GM19397 (cell line): Measurements from ENCODE around the gene LTB.

Experiments
- ATAC-seq: cut with Tn5 transposase; IDR thresholded peaks from one replicate; pipeline ENCODE4 v1.9.1; 2021; ENCODE audit warnings: mild to moderate bottlenecking, moderate library complexity; ENCODE audit not compliant: unreplicated experiment

Gene LTB

DNA sequence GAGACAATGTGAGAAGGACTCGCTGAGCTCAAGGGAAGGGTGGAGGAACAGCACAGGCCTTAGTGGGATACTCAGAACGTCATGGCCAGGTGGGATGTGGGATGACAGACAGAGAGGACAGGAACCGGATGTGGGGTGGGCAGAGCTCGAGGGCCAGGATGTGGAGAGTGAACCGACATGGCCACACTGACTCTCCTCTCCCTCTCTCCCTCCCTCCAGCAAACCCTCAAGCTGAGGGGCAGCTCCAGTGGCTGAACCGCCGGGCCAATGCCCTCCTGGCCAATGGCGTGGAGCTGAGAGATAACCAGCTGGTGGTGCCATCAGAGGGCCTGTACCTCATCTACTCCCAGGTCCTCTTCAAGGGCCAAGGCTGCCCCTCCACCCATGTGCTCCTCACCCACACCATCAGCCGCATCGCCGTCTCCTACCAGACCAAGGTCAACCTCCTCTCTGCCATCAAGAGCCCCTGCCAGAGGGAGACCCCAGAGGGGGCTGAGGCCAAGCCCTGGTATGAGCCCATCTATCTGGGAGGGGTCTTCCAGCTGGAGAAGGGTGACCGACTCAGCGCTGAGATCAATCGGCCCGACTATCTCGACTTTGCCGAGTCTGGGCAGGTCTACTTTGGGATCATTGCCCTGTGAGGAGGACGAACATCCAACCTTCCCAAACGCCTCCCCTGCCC, 5.2 kb downstream of the LTB start:
- no peak for ATAC-seq

DNA sequence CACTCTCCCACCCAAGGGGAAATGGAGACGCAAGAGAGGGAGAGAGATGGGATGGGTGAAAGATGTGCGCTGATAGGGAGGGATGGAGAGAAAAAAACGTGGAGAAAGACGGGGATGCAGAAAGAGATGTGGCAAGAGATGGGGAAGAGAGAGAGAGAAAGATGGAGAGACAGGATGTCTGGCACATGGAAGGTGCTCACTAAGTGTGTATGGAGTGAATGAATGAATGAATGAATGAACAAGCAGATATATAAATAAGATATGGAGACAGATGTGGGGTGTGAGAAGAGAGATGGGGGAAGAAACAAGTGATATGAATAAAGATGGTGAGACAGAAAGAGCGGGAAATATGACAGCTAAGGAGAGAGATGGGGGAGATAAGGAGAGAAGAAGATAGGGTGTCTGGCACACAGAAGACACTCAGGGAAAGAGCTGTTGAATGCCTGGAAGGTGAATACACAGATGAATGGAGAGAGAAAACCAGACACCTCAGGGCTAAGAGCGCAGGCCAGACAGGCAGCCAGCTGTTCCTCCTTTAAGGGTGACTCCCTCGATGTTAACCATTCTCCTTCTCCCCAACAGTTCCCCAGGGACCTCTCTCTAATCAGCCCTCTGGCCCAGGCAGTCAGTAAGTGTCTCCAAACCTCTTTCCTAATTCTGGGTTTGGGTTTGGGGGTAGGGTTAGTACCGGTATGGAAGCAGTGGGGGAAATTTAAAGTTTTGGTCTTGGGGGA, 6.1 kb downstream of the LTB start:
- no peak for ATAC-seq

DNA sequence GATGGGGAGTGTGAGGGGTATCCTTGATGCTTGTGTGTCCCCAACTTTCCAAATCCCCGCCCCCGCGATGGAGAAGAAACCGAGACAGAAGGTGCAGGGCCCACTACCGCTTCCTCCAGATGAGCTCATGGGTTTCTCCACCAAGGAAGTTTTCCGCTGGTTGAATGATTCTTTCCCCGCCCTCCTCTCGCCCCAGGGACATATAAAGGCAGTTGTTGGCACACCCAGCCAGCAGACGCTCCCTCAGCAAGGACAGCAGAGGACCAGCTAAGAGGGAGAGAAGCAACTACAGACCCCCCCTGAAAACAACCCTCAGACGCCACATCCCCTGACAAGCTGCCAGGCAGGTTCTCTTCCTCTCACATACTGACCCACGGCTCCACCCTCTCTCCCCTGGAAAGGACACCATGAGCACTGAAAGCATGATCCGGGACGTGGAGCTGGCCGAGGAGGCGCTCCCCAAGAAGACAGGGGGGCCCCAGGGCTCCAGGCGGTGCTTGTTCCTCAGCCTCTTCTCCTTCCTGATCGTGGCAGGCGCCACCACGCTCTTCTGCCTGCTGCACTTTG, 6.8 kb downstream of the LTB start, which contains the start of gene TNF:
Gene TNF, plus strand, starts transcription at position 231 of the 567 bp plus-strand sequence. Its CDS starts 177 bp downstream, at position 408.
- ATAC-seq, result no peak

DNA sequence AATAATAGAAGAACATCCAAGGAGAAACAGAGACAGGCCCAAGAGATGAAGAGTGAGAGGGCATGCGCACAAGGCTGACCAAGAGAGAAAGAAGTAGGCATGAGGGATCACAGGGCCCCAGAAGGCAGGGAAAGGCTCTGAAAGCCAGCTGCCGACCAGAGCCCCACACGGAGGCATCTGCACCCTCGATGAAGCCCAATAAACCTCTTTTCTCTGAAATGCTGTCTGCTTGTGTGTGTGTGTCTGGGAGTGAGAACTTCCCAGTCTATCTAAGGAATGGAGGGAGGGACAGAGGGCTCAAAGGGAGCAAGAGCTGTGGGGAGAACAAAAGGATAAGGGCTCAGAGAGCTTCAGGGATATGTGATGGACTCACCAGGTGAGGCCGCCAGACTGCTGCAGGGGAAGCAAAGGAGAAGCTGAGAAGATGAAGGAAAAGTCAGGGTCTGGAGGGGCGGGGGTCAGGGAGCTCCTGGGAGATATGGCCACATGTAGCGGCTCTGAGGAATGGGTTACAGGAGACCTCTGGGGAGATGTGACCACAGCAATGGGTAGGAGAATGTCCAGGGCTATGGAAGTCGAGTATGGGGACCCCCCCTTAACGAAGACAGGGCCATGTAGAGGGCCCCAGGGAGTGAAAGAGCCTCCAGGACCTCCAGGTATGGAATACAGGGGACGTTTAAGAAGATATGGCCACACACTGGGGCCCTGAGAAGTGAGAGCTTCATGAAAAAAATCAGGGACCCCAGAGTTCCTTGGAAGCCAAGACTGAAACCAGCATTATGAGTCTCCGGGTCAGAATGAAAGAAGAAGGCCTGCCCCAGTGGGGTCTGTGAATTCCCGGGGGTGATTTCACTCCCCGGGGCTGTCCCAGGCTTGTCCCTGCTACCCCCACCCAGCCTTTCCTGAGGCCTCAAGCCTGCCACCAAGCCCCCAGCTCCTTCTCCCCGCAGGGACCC, 7.8 kb downstream of the LTB start:
- ATAC-seq, result no peak

DNA sequence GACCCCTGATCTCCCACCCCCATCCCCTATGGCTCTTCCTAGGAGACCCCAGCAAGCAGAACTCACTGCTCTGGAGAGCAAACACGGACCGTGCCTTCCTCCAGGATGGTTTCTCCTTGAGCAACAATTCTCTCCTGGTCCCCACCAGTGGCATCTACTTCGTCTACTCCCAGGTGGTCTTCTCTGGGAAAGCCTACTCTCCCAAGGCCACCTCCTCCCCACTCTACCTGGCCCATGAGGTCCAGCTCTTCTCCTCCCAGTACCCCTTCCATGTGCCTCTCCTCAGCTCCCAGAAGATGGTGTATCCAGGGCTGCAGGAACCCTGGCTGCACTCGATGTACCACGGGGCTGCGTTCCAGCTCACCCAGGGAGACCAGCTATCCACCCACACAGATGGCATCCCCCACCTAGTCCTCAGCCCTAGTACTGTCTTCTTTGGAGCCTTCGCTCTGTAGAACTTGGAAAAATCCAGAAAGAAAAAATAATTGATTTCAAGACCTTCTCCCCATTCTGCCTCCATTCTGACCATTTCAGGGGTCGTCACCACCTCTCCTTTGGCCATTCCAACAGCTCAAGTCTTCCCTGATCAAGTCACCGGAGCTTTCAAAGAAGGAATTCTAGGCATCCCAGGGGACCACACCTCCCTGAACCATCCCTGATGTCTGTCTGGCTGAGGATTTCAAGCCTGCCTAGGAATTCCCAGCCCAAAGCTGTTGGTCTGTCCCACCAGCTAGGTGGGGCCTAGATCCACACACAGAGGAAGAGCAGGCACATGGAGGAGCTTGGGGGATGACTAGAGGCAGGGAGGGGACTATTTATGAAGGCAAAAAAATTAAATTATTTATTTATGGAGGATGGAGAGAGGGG, 8.8 kb downstream of the LTB start:
- ATAC-seq, result no peak

DNA sequence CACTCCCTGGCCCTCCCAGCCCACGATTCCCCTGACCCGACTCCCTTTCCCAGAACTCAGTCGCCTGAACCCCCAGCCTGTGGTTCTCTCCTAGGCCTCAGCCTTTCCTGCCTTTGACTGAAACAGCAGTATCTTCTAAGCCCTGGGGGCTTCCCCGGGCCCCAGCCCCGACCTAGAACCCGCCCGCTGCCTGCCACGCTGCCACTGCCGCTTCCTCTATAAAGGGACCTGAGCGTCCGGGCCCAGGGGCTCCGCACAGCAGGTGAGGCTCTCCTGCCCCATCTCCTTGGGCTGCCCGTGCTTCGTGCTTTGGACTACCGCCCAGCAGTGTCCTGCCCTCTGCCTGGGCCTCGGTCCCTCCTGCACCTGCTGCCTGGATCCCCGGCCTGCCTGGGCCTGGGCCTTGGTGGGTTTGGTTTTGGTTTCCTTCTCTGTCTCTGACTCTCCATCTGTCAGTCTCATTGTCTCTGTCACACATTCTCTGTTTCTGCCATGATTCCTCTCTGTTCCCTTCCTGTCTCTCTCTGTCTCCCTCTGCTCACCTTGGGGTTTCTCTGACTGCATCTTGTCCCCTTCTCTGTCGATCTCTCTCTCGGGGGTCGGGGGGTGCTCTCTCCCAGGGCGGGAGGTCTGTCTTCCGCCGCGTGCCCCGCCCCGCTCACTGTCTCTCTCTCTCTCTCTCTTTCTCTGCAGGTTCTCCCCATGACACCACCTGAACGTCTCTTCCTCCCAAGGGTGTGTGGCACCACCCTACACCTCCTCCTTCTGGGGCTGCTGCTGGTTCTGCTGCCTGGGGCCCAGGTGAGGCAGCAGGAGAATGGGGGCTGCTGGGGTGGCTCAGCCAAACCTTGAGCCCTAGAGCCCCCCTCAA, 9.9 kb downstream of the LTB start, which contains the start of gene LTA:
Gene LTA, plus strand, starts transcription at position 249 of the 871 bp plus-strand sequence. Its CDS starts 454 bp downstream, at position 703.
- peak; percentile 42 for ATAC-seq

DNA sequence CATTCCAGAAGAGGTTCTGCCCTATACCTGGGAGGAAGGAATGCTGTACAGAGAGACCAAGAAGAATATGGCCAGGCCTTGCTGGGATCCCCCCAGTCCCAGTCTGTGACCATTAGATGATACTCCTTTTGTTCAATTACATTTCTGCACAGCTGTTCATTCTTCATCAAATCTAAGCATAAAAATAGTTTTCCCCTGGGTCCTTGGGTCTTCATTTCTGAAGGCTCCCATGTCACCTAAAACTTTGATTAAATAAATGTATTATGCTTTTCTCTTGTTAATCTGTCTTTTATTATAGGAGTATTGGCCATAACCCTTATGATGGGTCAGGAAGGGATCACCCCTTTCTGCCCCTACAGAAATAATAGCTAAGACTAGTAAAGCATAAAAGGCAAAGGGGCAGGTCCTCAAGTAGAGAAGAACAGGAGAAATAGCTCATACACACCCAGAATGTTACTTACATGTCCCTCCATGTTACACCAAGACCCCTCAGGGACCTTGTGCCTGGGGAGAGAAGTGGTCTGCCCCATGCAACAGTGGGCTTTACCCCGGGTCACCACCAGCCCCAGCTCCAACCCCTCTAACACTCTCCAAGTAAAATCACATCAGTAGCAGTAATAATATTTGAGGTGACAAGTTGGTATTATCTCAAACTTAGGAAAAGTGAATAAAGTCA, 12.2 kb downstream of the LTB start:
- ATAC-seq, result no peak

DNA sequence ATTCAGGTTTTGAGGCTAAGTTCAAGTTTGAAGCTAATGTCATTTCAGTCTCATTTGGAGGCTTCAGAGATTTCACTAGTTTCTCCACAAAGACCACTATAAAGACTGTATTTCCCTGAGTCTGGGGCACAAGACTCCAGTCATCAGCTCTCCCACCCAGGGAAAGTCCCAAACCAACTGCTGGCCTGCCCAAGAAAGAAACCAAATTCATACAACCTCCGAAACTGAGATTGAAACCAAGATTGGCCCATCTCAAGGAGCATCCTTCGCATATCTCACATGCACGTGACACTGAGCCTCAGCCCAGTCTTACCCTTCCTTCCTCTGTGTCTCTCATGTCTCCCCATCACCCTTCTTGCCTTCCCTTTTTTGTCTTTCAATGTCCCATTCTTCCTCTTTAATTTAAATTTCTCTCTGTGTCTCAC, 13.7 kb downstream of the LTB start:
- peak; percentile 46 for ATAC-seq

DNA sequence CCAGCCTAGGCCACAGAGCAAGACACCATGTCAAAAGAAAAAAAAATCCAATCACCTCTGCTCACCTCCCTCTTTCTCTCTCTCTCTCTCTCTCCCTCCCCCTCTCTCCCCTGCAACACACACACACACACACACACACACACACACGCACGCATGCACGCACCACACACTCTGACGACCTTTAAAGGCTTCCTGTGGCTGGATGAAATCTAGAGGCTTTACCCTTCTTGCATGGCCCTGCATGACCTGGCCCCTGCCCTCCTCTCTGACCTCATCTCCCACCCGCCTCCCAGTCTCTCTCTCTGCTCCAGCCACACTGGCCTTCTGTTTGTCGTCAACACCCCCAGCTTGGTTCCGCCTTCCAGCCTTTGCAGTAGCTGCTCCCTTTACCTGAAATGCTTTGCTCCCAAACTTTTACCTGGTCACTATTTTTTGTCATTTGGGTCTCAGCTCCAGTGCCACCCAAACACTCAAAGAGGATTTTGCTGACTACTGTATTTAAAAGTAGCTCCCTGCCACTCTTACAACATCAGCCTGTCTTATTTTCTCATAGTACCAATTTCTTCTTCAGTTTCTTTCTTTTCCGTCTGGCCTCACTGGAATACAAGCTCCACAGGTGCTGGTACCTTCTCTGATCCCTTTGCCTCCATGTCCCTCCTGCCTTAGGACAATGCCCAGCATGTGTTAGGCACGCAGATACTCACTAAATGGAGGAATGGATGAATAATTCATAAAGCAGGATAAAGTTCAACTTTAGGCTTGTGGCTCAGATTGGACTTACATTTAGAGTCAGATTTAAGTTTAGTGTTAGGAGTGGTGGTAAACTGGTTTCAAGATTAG, 14.5 kb downstream of the LTB start:
- ATAC-seq, result no peak

DNA sequence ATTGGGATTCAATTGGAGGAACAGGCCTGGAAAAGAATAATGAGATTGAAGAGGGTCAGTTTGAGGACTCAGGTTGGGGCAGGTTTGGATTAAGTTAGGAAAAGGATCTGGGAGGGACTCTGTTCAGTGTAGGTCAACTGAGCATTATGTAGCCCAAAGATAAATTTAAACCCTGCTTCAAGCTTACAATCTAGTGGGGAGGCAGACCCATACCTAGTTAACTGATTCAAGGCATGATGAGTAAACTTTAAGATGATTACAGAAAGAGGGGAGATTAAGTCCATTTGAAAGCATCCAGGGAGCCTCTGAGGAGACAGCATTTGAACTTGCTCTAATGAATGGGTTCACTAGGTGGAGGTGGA, 21.5 kb downstream of the LTB start:
- ATAC-seq, result no peak

DNA sequence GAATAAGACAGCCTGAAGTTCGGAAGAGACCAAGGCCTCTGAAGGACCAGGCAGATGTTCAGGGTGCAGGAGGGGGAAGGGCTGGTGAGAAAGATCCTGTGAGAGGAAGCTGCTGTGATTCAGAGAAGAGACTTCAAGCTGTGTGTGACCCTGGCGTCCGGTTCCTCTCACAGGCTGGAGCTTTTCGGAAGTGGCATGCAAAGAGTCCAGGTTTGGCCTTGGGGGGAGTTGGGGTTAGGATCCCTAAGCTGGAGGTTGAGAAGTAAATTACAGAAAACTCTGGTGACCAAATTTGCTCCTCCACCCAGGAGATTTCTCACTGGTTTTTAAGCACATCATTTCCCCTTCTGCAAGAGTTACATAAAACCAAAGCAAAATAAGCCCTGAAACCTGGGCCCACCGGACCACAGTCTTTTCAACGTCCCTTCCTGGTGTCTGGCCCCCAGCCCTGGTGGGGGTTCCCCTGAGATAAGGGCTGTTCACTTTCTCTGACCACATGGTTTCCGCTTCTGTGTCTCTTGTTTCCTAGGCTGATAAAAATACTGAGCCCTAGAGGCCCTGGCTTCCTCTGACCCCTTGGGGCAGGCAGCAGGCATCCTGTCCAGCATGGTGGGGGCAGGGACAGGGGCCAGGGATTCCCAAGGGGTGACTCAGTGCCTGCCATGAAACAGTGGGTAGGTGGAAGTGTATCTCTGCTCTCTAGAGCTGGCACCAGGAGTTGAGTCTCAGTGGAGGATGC, 22.1 kb downstream of the LTB start:
- ATAC-seq, result peak; percentile 72

DNA sequence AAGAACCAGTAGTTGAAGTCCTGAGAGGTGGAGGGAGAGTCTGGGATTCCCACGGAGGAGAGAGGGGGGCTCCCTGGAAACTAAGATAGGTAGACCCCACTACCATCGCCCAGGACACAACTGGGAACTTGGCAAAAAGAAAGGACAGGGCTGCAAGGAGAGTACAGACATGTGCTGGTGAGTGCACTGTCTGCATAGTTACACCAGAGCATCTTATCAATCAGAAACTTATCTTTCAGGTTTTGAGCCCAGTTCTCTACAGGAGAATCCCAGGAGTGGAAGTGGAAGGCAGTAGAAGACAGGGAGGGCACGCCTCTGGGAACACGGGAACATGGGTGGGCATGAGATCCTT, 22.6 kb downstream of the LTB start:
- no peak for ATAC-seq

DNA sequence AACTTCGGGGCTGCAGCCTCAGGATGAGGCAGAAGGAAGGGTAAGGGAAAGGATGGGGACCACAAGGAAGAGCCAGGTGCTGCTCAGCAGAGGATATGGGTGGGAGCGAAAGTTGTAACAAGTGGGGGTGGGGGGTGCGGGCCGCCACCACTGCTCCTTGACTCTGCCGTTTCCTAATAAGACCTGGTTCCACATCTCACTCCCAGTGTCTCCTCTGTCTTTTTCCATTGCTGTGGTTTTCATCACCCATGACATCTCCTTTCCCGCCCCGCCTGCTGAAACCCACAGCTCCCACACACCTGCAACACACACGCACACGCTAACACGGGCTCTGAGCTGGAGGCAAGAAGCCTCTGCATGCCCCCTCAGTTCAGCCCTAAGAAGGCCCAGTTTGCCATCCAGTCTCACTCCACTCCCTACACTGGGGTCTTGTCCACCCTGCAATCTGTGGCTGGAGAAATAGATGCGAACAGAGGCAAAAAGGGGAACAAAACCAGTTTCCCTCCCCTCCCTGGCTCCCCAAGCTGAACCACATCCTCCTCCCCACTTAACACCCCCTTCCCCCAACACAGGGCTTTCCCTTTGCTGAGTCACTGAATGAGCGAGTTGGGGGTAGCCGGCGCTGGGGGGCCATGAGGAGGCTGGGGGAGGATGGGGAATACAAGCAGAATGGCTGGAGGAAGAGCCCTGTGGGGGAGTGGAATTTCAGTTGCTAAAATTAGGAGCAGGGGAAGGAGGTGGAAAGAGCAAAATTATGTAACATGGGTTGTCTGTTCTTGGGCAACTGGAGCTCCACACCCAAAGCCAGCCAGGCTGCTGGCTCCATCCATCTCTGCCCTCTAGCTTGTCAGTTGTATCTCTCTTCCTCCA, 23.4 kb downstream of the LTB start:
- no peak for ATAC-seq

DNA sequence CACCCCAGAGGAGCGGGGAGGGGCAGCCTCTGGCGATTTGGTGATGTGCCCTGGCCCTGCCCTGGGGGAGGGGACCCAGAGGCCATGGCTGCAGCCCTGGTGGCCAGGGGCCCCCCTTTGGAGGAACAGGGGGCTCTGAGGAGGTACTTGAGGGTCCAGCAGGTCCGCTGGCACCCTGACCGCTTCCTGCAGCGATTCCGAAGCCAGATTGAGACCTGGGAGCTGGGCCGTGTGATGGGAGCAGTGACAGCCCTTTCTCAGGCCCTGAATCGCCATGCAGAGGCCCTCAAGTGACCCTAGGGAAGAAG, 24.0 kb downstream of the LTB start:
- no peak for ATAC-seq

DNA sequence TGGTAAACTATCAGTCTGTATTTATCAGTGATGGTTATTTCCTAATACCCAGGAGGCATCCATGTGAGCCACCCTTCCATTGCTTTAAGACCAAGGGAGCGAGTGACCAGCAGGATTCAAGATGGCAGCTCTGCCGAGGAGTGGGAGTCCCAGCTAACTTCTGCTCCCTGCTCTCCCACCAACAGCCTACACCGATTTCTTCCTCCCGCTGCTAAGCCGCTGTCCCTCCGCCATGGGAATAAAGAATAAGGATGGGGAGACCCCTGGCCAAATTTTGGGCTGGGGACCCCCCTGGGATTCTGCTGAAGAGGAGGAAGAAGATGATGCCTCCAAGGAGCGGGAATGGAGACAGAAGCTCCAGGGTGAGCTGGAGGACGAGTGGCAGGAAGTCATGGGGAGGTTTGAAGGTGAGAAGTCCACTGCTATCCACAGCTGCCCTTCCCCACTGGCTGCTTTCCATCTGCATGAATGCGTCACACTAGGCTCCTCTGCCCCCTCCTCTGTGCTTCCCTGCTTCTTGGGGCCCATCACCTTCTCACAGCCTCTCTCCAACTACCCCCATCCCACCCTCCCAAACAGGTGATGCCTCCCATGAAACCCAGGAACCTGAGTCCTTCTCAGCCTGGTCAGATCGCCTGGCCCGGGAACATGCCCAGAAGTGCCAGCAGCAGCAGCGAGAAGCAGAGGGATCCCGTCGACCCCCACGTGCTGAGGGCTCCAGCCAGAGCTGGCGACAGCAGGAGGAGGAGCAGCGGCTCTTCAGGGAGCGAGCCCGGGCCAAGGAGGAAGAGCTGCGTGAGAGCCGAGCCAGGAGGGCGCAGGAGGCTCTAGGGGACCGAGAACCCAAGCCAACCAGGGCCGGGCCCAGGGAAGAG, 24.5 kb downstream of the LTB start:
- ATAC-seq, result no peak
